OCI-LY7 (cell line): ENCODE data around the gene SOST.

Experiments
- CTCF ChIP-seq: fragments of 200-600 bp; sonication (generic); conservative IDR thresholded peaks from 2 replicates; pipeline ENCODE4 v1.5.1; 2014; ENCODE audit warnings: mild to moderate bottlenecking, antibody characterized with exemption, low read length, moderate library complexity, mixed read lengths
- EZH2phosphoT487 ChIP-seq: fragments of 200-600 bp; sonication (generic); IDR thresholded peaks from 2 replicates; pipeline ENCODE4 v1.6.1; 2018; ENCODE audit warnings: low read depth, borderline replicate concordance, mild to moderate bottlenecking, mixed run types, antibody characterized with exemption, low read length, moderate library complexity, mixed read lengths

GRCh38 chr17:43709210-43709609 lies 49.4 kb downstream of the SOST start:
- TF ChIP-seq CTCF (no peak), EZH2phosphoT487 (no peak)
